Measurements from ENCODE around the gene GFRA4.

- no peak for TF ChIP-seq PPARA (CRISPR knock-in tag; IDR thresholded peaks at IDR 0.05; ENCODE audit: borderline replicate concordance)
- no peak for TF ChIP-seq ARNTL (CRISPR knock-in tag; IDR thresholded peaks at IDR 0.05; ENCODE audit: borderline replicate concordance, low read depth)
- no peak for TF ChIP-seq SNAI2 (CRISPR knock-in tag; IDR thresholded peaks at IDR 0.05)
- no peak for TF ChIP-seq ZC3H10 (CRISPR knock-in tag; IDR thresholded peaks at IDR 0.05)
- no peak for TF ChIP-seq PATZ1 (CRISPR knock-in tag; IDR thresholded peaks at IDR 0.05; ENCODE audit: borderline replicate concordance)
- TF ChIP-seq POU6F1 (CRISPR knock-in tag; IDR thresholded peaks at IDR 0.05; ENCODE audit: borderline replicate concordance, low read depth): no peak
- no peak for TF ChIP-seq TSHZ2 (CRISPR knock-in tag; IDR thresholded peaks at IDR 0.05)
- no peak for TF ChIP-seq ESRRG (CRISPR knock-in tag; IDR thresholded peaks at IDR 0.05)
- TF ChIP-seq CREB5 (CRISPR knock-in tag; IDR thresholded peaks at IDR 0.05; ENCODE audit: low read depth): no peak
- no peak for TF ChIP-seq ZFP30 (CRISPR knock-in tag; IDR thresholded peaks at IDR 0.05)
- TF ChIP-seq ZNF565 (CRISPR knock-in tag; conservative IDR thresholded peaks at IDR 0.05; ENCODE audit: low read depth): no peak
- TF ChIP-seq ZNF8 (CRISPR knock-in tag; IDR thresholded peaks at IDR 0.05): no peak
- no peak for TF ChIP-seq RARB (CRISPR knock-in tag; IDR thresholded peaks at IDR 0.05)
- no peak for TF ChIP-seq CSDC2 (CRISPR knock-in tag; IDR thresholded peaks at IDR 0.05)
Measured at GRCh38 chr20:3681931-3682781, 19.0 kb upstream of the GFRA4 start, which contains the start of gene ADAM33.
